HPDE6-E6E7 (cell line): ENCODE data around the gene PTGDR2.

Source experiments
- DNase-seq: peaks from one replicate; pipeline ENCODE4 v3.0.0; 2011; ENCODE audit warnings: missing footprints; ENCODE audit errors: extremely low spot score

PTGDR2 gene

DNA sequence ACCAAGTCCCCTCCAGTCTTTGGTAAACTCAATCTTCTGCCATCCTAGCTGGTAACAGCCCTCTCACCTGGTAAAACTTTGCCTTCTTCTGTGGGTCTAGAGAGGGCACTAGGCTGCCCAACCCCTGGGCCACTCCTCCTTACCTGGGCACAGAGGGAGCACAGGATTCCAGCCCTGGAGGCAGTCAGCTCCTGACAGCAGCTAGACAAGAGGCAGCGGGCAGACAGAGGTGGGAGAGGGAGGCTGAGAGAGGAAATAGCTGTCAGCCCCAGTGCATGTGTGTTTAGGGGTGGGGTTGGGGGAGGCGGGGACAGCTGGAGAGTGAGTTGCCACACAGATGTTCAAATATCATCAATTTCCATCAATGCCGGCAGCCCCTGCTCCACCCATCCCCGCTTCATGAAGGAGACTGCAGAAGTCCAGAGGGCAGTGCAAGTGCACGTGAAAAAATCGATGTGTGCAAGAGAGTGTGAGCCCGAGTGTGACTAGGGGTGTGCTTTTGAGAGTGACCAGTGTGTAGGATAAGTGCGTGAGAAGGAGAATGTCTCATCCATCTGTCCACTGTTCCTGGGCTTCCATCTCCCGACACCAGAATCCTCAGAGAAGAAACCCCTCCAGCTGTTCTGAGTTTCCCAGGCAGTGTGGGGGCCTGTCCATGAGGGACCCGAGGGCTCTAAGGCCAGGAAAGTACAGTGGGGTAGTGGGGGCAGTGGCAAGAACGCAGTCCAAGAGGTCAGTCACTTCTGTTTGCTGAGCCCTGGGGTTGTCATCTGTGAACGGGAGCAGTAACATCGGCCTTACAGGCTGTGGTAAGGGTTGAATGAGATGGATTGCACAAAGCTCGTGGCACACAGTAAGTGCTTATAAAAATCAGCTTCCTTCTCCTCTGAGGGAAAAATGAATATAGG, at the start of gene PTGDR2:
PTGDR2 (minus strand) TSS at position 225 of the 908 bp plus-strand sequence. CDS start 2,228 bp downstream, outside the sequence.
- DNase-seq, result no peak

DNA sequence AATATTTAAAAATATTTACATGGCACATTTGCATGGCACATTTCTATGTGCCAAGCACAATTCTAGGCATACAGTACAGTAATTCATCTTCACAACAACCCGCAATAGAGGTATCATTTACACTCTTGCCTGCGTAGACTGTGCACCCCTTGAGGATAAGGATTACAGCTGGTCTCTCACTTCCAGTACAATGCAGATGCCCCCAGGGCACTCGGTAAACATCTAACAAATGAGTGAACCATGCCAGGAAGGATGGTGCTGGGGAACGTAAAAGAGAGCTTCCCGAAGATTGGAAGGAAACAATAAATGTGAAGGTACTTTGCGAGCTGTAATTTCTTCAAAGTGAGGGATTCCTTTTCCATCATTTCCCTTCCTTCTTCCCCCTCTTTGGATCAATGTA, 49.3 kb upstream of the PTGDR2 start:
- DNase-seq, result no peak

DNA sequence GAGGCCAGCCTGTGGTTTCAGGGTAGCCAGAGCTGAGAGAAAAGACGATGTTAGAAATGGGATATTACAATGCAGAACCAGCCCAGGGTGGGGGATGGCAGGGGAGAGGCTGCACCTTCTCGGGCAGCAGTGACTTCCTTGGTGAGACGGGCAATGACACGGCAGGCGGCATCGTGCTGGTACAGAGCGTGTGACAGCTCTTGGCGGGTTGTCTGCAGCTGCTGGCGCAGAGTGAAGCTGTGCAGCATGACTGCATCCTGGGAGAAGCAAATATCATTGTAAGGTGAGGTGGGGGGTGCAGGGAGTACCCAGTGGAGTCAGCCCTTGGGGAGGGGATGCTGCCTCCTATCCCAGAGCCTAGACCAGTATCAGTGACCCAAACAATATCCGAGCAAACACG, 46.9 kb upstream of the PTGDR2 start:
- DNase-seq, result no peak

GRCh38 chr11:60900673-60901404, 45.1 kb upstream of the PTGDR2 start:
- DNase-seq, result no peak

DNA sequence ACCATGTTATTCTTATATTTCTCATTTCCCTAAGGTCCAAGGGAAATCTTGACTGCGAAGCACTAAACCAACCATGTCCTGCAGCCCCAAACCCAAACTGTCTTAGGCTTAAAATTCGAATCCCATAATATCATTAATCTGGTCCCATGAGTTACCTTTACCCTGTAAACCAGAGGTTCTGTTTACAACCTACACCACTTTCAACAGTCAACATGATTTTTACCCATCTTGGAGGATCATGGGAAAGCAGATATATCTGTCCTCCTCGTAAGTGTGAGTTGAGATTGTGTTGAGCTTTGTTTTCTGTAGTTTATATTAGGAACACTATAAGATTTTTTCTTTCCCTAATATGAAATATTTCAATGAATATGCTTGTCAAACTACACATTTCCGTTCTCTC, 44.2 kb upstream of the PTGDR2 start:
- DNase-seq, result no peak

DNA sequence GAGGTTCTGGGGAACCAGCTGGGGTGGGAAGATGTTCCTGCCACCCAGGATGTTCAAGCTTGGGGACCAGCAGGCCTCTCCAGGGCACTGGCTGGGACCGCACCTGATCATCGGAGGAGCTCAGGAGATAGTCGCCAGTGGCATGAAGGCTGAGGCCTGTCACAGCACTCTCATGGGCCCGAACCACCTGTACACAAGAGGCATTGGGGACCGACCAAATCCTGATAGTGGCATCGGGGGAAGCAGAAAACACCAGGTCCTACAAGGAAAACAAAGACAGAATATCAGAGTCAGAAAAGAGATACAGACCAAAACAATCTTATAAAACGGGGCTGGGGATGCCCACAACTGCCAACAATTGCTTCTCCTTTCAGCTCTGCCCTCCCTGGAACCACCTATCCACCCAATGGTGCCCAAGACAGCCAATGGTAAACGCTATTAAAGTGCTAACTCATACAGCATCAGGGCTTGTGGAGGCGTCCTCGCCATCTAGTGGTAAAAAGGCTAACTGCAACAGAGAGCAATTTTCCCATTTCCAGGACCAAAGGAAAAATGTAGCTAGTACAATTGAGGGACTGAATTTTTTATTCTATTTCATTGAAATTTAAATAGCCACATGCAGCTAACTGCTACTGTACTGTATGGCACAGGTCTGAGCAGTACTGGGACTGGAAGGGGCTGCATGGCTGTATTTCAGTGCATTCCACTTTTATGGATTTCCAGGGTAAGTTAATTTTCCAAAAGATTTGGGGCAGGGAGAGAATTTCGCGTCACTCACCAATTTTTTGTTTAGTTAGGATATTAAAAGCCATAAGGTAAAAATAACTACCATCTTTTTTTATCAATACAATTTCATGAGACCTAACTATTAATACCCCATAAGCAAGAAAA, 43.5 kb upstream of the PTGDR2 start:
- peak; percentile 44 for DNase-seq

DNA sequence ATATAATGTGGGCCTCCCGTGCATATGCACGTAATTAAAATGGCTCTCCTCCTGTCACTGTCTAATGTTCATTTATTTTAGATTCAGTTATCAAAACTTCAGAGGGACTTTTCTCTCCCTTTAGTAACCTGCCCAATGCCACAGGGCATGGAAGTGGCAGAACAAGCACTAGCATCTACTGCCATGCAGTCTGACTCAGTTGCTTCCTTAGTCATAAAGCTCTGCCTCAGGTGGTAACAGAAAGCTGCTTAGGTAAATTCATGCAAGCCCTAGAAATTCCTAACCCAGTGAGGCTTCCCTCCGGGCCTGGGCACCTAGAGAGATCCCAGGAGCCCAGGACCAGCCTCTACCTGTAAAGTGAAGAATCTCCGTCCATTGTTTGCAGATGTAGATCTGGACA, 41.7 kb upstream of the PTGDR2 start:
- no peak for DNase-seq

GRCh38 chr11:60895687-60896086, 39.9 kb upstream of the PTGDR2 start:
- no peak for DNase-seq

- no peak for DNase-seq
Observed at GRCh38 chr11:60891103-60891741, 35.5 kb upstream of the PTGDR2 start.

GRCh38 chr11:60890696-60891095, 34.9 kb upstream of the PTGDR2 start:
- DNase-seq, result no peak

DNA sequence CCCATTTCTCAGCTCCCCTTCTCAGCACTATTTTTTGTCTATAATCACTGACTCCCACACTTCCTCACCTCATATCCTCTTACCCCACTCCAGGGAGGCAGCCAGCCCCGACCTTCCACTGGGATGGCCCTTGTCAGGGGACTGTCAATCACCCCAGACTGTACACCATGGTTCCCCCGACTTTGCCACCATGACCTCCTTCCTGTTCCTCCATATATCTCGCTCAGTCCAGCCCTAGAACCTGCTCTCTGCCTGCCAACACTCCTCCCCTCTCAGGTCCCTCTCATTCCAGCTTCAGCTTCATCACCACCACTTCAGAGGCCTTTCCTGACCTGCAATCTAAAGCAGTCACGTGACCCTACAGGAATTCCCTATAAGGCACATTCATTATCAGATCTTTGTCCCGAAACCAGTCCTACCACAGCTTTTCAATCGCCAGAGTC, 34.1 kb upstream of the PTGDR2 start:
- no peak for DNase-seq

GRCh38 chr11:60887556-60887955, 31.8 kb upstream of the PTGDR2 start:
- DNase-seq, result peak; percentile 16

GRCh38 chr11:60880643-60881282, 25.0 kb upstream of the PTGDR2 start:
- no peak for DNase-seq

DNA sequence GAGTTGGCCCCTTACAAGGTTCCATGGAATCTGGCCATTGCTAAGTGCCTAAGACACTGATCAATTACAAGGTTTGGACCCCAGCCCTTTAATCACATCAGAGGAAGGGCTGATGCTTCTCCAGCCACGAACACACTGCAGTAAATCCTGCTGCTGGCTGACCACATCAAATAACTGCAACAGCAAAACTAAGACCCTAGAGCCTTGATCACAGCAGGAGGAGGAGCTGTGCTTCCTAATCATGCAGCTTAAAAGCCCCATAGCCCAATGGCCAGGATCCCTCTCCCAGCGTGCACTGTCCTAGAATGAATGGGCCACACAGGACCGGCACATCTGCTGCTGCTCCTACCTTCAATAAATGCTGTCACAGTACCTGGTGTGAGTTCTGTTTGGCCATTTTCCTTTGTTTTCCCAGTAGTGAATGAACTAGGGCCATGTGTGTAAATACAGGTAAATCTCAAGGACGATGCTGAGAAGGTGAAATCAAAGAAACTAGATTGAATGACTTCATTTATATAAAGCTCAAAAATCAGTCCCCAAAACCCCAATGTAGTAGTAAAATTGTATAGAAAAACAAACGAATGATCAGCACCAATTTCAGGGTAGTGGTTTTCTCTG, 24.3 kb upstream of the PTGDR2 start:
- no peak for DNase-seq

GRCh38 chr11:60879104-60879503, 23.4 kb upstream of the PTGDR2 start:
- no peak for DNase-seq

DNA sequence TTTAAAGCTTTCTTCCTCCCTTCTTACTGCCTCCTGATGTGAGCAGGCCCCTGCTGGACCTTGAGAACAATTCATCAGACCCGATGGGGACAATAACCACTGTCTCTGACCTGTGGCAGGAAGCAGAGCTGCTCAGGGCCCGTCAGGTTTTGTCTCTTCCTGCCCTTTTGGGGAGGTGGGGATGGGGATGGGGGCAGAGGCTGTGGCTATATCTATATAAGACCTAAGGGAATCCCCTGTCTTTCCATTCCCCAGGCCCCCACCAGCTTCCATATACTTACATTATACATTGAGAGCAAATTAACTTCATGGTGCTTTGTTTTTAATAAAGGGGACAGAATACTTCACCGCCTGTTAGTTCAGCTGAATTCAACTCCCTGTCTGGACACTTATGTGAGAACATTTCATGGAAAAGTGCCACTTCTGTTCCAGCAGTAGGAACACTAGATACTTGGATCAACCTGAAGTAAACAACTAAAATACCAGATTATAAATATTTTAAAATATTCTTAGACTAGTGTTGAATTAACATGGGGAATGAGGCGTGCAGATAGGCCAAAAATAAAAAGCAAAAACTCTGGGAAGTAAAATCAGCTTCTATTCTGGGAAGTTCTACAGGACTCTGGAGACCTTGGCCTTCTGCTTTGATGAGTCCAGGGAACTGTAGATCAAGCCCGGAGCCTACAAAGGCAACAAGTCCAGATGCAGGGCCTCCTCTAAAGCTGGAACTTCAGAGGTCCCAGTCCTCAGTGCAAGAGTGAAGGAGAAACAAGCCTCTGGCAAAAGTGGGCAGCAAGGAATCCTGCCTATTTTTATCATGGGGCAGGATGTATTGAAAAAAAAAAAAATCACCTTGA, 22.7 kb upstream of the PTGDR2 start:
- DNase-seq, result no peak

GRCh38 chr11:60876168-60876485, 20.4 kb upstream of the PTGDR2 start:
- no peak for DNase-seq

DNA sequence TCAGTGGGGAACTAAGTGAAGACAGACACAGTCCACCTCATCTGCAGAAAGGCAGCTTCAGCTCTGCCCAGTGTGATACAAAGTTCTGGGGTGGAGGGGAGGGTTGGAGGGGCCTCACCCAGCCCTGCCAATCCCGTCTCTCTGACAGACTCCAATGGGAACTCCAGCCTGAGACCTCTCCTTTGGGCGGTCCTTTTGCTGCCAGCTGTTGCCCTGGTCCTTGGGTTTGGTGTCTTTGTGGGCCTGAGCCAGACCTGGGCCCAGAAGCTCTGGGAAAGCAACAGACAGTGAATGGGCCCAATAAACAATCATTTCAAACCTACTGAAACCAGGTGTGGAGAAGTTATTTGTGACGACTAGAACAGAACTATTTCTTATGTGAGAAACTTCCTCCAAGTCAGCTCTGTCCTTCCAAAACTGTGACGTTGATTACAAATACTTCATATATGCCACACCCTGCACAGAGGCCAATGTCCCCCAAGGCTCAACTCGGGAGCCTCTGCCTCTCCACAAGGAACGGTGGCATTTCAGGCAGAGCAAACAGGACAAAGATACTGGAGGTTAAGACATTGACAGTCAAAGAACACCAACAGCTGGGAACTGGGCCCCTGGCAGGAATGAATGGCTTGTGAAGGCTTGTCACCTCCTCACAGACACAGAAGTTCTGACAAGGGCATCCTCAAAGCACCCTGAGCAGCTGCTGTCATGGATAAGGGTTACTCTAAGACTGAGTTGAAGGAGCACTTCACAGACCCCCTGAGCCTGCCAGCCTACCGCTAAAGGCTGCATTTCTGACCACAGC, 19.8 kb upstream of the PTGDR2 start:
- no peak for DNase-seq
